Measurements from ENCODE around the gene MFSD1.

DNA sequence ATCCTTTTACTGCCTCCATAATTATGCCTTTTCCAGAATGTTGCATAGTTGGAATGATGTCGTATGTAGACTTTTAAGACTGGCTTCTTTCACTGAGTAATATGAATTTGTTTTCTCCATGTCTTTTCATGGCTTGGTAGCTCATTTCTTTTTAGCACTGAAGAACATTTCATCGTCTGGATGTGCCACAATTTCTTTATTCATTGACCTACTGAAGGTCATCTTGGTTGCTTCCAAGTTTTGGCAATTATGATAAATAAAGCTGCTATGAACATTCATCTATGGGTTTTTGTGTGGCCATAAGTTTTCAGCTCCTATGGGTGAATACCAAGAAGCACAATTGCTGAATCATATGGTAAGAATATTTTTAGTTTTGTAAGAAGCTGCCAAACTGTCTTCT lies 46.4 kb upstream of the MFSD1 start:
- TF ChIP-seq, protein P1, sequence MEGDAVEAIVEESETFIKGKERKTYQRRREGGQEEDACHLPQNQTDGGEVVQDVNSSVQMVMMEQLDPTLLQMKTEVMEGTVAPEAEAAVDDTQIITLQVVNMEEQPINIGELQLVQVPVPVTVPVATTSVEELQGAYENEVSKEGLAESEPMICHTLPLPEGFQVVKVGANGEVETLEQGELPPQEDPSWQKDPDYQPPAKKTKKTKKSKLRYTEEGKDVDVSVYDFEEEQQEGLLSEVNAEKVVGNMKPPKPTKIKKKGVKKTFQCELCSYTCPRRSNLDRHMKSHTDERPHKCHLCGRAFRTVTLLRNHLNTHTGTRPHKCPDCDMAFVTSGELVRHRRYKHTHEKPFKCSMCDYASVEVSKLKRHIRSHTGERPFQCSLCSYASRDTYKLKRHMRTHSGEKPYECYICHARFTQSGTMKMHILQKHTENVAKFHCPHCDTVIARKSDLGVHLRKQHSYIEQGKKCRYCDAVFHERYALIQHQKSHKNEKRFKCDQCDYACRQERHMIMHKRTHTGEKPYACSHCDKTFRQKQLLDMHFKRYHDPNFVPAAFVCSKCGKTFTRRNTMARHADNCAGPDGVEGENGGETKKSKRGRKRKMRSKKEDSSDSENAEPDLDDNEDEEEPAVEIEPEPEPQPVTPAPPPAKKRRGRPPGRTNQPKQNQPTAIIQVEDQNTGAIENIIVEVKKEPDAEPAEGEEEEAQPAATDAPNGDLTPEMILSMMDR (IDR thresholded peaks at IDR 0.05): no peak
- TF ChIP-seq POLR2A (IDR thresholded peaks at IDR 0.05): no peak
